GM20431 (cell line): ENCODE results near the gene MYOZ3.

Experiments used
- in situ Hi-C: fragments of 300-500 bp; cut with MseI, MboI; formaldehyde crosslinking; loops from one replicate; pipeline ENCODE4 v1.15.0; 2020; ENCODE audit warnings: low sequenced_read_pairs; ENCODE audit not compliant: unreplicated experiment

MYOZ3 gene

GRCh38 chr5:150641006-150641570 lies 20.0 kb upstream of the MYOZ3 start:
- in situ Hi-C loops = loop anchor here (10.0 kb wide), 1 partner anchor 76 kb away; no protein-coding TSS in a partner anchor

GRCh38 chr5:150641824-150642566 lies 19.1 kb upstream of the MYOZ3 start:
- in situ Hi-C loops = loop anchor here (10.0 kb wide), 1 partner anchor 77 kb away; no protein-coding TSS in a partner anchor

- in situ Hi-C loops = loop anchor here (10.0 kb wide), 1 partner anchor 78 kb away; no protein-coding TSS in a partner anchor
These were observed 18.5 kb upstream of the MYOZ3 start for GRCh38 chr5:150642567-150642927.

- in situ Hi-C loops = loop anchor here (10.0 kb wide), 1 partner anchor 78 kb away; no protein-coding TSS in a partner anchor
These were observed 17.9 kb upstream of the MYOZ3 start for GRCh38 chr5:150642991-150643710.

- in situ Hi-C loops = loop anchor here (10.0 kb wide), 1 partner anchor 79 kb away; no protein-coding TSS in a partner anchor
These were observed 17.0 kb upstream of the MYOZ3 start for GRCh38 chr5:150644058-150644457.

GRCh38 chr5:150644514-150644913 lies 16.5 kb upstream of the MYOZ3 start:
- in situ Hi-C loops = loop anchor here (10.0 kb wide), 1 partner anchor 80 kb away; no protein-coding TSS in a partner anchor

DNA sequence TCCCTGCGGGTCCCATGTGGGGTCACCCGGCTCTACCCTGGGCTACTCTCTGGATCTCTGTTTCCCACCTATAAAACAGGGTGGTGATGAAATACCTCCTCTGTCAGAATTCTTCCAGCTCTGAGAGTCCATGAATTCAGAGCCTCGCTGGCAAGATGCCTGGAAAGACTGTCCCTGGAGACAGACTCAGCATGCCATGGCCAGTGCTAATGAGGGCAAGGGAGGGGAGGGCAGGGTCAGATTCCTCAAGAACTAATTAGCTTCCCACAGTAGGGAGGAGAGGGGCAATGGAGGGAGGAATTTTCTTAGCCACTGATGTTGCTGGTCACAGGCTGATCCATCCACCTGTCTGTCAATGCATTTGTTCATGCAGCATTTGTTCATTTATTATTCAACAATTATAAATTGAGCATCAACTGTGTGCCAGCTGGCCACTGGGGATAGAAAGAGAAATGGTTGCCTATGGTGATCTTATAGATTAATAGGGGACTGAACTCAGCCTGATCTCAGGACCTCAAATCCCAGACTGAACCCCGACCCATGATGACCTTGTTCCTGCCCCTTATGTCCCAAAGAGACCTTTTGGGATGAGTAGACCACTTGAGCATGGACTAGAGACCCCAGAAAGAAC lies 15.9 kb upstream of the MYOZ3 start:
- in situ Hi-C loops = loop anchor here (10.0 kb wide), 1 partner anchor 80 kb away; no protein-coding TSS in a partner anchor

DNA sequence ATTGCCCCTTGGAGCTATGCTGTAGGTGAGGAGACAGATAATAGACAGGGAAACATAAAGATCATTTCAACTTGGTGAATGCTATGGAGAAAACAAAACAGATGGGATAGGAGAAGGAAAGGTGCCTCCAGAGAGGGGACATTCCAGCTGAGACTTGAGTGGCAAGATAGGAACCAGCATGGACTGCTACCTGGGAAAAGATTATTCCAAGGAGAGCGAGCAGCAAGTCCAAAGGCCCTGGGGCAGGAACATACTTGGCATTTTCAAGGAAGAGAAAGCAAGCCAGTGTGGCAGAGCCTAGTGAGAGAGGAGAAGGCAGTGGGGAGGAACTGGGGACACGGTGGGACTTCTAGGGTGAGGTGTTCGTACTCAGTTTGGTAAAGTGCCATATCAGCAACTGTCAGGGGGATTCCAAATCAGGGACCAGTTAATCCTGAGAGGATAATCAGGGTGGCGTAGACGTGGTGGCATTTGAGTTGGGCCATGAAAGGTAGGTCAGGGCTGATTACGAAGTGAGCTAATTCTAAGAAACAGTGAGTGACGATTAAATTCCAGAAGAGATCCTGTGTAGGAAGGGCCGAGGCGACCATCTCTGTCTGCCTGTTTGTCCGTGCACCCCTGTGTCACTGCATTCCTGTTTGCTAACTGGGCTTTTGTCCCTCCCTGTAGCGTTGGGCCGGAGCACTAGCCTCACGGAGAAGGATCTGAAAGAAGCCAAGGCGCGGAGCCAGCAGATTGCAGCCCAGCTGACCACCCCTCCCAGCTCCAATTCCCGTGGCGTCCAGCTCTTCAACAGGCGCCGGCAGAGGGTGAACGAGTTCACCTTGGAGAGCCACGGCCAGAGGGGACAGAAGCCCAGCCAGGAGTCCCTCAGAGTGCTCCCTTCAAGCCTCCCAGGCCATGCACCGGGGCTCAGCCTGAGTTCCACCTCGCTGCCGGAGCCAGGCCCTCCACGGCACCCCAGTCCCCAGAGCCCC lies 13.5 kb upstream of the MYOZ3 start:
- in situ Hi-C loops = loop anchor here (10.0 kb wide), 1 partner anchor 83 kb away; no protein-coding TSS in a partner anchor

DNA sequence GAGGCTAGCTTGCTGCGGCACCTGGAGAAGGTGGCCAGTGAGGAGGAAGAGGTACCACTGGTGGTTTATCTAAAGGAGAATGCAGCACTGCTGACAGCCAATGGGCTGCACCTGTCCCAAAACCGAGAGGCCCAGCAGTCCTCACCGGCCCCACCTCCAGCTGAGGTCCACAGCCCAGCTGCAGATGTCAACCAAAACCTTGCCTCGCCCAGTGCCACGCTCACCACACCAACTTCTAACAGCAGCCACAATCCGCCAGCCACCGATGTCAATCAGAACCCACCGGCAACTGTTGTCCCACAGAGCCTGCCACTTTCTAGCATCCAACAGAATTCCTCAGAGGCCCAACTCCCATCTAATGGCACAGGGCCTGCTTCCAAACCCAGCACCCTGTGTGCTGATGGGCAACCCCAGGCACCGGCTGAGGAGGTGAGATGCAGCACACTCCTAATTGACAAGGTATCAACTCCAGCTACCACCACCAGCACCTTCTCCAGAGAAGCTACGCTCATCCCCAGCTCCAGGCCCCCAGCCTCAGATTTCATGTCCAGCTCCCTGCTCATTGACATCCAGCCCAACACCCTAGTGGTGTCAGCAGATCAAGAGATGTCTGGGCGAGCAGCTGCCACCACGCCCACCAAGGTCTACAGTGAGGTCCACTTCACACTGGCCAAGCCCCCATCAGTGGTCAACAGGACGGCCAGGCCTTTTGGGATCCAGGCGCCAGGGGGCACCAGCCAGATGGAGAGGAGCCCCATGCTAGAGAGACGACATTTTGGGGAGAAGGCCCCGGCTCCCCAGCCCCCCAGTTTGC lies 12.6 kb upstream of the MYOZ3 start:
- in situ Hi-C loops = loop anchor here (10.0 kb wide), 1 partner anchor 84 kb away; no protein-coding TSS in a partner anchor

DNA sequence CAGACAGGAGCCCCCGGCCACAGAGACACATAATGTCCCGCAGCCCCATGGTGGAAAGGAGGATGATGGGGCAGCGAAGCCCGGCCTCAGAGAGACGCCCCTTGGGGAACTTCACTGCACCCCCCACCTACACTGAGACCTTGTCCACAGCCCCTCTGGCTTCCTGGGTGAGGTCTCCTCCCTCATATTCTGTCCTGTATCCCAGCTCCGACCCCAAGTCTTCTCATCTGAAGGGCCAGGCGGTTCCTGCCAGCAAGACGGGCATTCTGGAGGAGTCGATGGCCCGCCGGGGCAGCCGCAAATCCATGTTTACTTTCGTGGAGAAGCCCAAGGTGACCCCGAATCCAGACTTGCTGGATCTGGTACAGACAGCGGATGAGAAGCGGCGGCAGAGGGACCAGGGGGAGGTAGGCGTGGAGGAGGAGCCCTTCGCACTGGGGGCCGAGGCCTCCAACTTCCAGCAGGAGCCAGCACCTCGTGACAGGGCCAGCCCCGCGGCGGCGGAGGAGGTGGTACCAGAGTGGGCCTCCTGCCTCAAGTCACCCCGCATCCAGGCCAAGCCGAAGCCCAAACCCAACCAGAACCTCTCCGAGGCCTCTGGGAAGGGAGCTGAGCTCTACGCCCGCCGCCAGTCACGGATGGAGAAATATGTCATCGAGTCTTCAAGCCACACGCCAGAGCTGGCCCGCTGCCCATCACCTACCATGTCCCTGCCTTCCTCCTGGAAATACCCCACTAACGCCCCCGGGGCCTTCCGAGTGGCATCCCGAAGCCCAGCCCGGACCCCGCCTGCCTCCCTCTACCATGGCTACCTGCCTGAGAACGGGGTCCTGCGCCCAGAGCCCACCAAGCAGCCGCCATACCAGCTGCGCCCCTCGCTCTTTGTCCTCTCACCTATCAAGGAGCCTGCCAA lies 11.7 kb upstream of the MYOZ3 start:
- in situ Hi-C loops = loop anchor here (10.0 kb wide), 1 partner anchor 85 kb away; no protein-coding TSS in a partner anchor

DNA sequence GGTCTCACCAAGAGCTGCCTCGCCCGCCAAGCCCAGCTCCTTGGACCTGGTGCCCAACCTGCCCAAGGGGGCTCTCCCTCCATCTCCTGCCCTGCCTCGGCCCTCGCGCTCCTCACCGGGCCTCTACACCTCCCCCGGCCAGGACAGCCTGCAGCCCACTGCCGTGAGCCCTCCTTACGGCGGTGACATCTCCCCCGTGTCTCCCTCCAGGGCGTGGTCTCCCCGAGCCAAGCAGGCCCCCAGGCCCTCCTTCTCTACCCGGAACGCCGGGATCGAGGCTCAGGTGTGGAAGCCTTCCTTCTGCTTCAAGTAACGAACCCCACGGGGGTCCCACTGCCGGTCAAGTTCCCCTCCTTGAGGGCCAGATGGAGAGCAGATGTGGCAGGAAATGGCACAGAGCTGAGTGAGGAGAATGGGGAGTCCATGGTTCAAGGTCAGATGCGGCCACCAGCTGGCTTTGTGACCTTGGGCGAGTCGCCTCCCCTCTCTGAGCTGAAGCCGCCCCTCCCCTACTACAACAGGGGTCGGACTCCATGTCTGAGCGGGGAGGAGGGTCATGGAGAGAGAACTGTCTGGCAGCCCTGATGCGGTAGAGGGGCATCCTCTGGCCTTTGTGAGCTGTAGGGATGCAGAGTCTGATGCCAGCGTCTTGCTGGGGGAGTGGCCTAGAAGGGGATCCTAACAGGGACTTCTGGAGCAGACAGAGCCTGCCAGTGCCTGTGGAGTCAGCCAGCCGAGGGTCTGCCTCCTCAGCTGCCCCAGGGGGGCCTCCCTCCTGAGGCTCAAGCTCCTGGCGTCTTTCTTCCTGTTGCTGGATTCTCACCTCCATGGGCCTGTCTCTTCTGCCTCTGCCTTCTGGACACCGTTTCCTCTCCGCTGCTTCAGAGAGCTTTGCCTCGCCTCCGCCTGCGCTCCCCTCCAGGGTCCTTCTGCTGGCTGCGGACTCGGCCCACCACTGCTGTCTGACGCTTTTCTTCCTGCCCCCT lies 10.7 kb upstream of the MYOZ3 start:
- in situ Hi-C loops = no loop called here

GRCh38 chr5:150651382-150651781 lies 9.7 kb upstream of the MYOZ3 start:
- in situ Hi-C loops = no loop called here

GRCh38 chr5:150651924-150652671 lies 9.0 kb upstream of the MYOZ3 start:
- in situ Hi-C loops = no loop called here

DNA sequence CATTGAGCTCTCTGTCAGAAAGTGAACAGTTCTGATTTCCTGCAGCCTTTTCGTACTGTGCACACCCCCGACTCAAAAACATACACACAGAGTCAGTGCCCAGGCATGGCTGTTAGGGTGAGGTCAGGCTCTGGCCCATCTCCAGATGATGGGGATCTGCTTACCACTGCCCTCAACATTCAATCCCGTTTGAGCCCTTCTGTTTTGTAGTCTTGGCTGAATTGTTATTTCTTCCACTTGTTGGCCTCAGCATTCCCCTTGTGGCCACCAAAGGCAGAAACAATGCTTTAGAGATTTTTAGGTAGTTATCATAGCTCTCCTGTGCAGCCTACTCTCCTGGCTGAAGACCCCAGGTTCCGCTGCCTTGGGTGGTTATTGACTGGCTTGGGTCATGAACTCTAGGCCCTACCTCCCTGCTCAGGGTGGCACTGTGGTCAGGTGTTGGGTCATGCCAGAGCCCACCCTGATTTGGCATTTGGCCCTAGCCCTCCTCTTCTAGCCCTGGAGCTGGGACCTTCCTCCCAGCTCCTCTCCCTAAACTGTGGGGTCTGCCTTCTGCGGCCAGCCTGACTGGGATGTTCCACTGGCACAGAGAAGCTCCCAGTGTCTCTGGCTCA lies 7.8 kb upstream of the MYOZ3 start:
- in situ Hi-C loops = no loop called here
